B cell (primary cell): ENCODE measurements around the gene POU3F3. TPM values are rescaled to one million over a fixed set of nuclear protein-coding genes. Genes with fewer than 3 reads are reported as not detected.

Source experiments
- ATAC-seq: fragments of 200-7000 bp; cut with Tn5 transposase; one replicate; pipeline ENCODE4 v1.10.0; 2021; ENCODE audit warnings: low read depth, mild to moderate bottlenecking, moderate number of reproducible peaks, moderate library complexity
- CTCF ChIA-PET: fragments of 350-600 bp; sonication (Branson Sonifier 250); formaldehyde crosslinking; loops from one replicate; lab custom pipeline; 2021; ENCODE audit warnings: antibody characterized with exemption, inconsistent platforms; lab: Charles Lee
- POLR2A ChIA-PET: fragments of 350-600 bp; sonication (Branson Sonifier 250); formaldehyde crosslinking; loops from one replicate; lab custom pipeline; 2021; ENCODE audit warnings: antibody characterized with exemption; lab: Charles Lee
- DNase-seq: peaks from one replicate; pipeline ENCODE4 v3.0.0; 2013
- H2AFZ ChIP-seq: 2 replicates; pipeline ENCODE4 v1.6.1; 2012; ENCODE audit warnings: mild to moderate bottlenecking, low read depth, low read length; ENCODE audit not compliant: insufficient read depth, poor library complexity, severe bottlenecking
- H3K27ac ChIP-seq, 2 donors: 1 replicate in 1 of 2; 2 replicates in 1 of 2; pipeline ENCODE4 v1.5.1; 2012 to 2013; ENCODE audit warnings: low read length in 2 of 2, mild to moderate bottlenecking in 2 of 2, moderate library complexity in 1 of 2
- H3K27me3 ChIP-seq, 4 experiments: fragments of 200-600 bp in 1 of 4; sonication (generic) in 1 of 4; replicated peaks in 1 of 4; 1 replicate in 2 of 4; 2 replicates in 2 of 4; pipeline versions ENCODE4 v1.6.1 to v1.7.0; 2013 to 2016; ENCODE audit warnings: low read length in 3 of 4, mild to moderate bottlenecking in 2 of 4, mixed read lengths in 1 of 4, moderate library complexity in 1 of 4; ENCODE audit not compliant: insufficient read depth in 4 of 4, control insufficient read depth in 3 of 4; ENCODE audit errors: control extremely low read depth in 1 of 4
- H3K36me3 ChIP-seq, 2 experiments: replicated peaks in 1 of 2; 1 replicate in 1 of 2; 2 replicates in 1 of 2; pipeline versions ENCODE4 v1.6.1 to v1.7.1; 2013; ENCODE audit warnings: low read length in 1 of 2; ENCODE audit not compliant: insufficient read depth in 2 of 2, control insufficient read depth in 1 of 2; ENCODE audit errors: control extremely low read depth in 1 of 2, extremely low read depth in 1 of 2
- H3K4me1 ChIP-seq, 2 donors: fragments of 200-600 bp in 1 of 2; sonication (generic) in 1 of 2; 1 replicate in 1 of 2; 2 replicates in 1 of 2; pipeline versions ENCODE4 v1.5.1 to v1.6.1; 2013 to 2017; ENCODE audit warnings: low read length in 2 of 2; ENCODE audit not compliant: control insufficient read depth in 2 of 2, insufficient read depth in 2 of 2
- H3K4me2 ChIP-seq: replicated peaks from 2 replicates; pipeline ENCODE3; 2012; ENCODE audit warnings: mild to moderate bottlenecking, low read depth, low read length; ENCODE audit not compliant: poor library complexity, severe bottlenecking
- H3K4me3 ChIP-seq, 5 experiments: fragments of 200-600 bp in 1 of 5; sonication (generic) in 1 of 5; 1 replicate in 3 of 5; 2 replicates in 2 of 5; pipeline versions ENCODE4 v1.5.1 to v1.7.0; 2011 to 2016; ENCODE audit warnings: low read length in 4 of 5, mild to moderate bottlenecking in 4 of 5, low read depth in 2 of 5, control low read depth in 1 of 5, moderate library complexity in 1 of 5; ENCODE audit not compliant: insufficient read depth in 1 of 5; ENCODE audit errors: control extremely low read depth in 1 of 5, extremely low read depth in 1 of 5
- H3K79me2 ChIP-seq: fragments of 200-600 bp; sonication (generic); one replicate; pipeline ENCODE4 v1.6.0; 2016; ENCODE audit warnings: low read length; ENCODE audit not compliant: control insufficient read depth, insufficient read depth
- H3K9ac ChIP-seq: fragments of 200-600 bp; sonication (generic); 2 replicates; pipeline ENCODE4 v1.6.1; 2017; ENCODE audit warnings: mild to moderate bottlenecking, low read length, moderate library complexity
- H3K9me3 ChIP-seq, 3 donors: one replicate each; pipeline versions ENCODE4 v1.6.1 to v1.7.1; 2013; ENCODE audit warnings: low read length in 2 of 3; ENCODE audit not compliant: control insufficient read depth in 2 of 3, insufficient read depth in 1 of 3; ENCODE audit errors: control extremely low read depth in 1 of 3
- H4K20me1 ChIP-seq: 2 replicates; pipeline ENCODE4 v1.6.0; 2012; ENCODE audit warnings: mild to moderate bottlenecking, low read length; ENCODE audit not compliant: insufficient read depth, control insufficient read depth, poor library complexity, severe bottlenecking
- H3K27ac Mint-ChIP-seq: one replicate; pipeline ENCODE4 v1.8.0; 2021; ENCODE audit warnings: mixed read lengths
- H3K27me3 Mint-ChIP-seq: one replicate; pipeline ENCODE4 v1.8.0; 2021; ENCODE audit warnings: mixed read lengths
- H3K4me1 Mint-ChIP-seq: one replicate; pipeline ENCODE4 v1.8.0; 2021; ENCODE audit warnings: mixed read lengths
- H3K4me3 Mint-ChIP-seq: one replicate; pipeline ENCODE4 v1.8.0; 2021; ENCODE audit warnings: mixed read lengths
- H3K9me3 Mint-ChIP-seq: one replicate; pipeline ENCODE4 v1.8.0; 2022; ENCODE audit warnings: mixed read lengths; ENCODE audit not compliant: insufficient read depth
- EZH2 ChIP-seq: IDR thresholded peaks from 2 replicates; pipeline ENCODE4 v1.6.1; 2012; ENCODE audit warnings: borderline replicate concordance, low read depth, mild to moderate bottlenecking, moderate library complexity, low read length; ENCODE audit not compliant: insufficient read depth, poor library complexity, severe bottlenecking
- WGBS: methylation state at CpG from one replicate; pipeline ENCODE4 v1.1.5; 2013; ENCODE audit warnings: missing lambda C conversion rate; ENCODE audit not compliant: insufficient coverage; 5-methylcytosine and 5-hydroxymethylcytosine counted together
- intact Hi-C: fragments of 100-400 bp; cut with micrococcal nuclease; formaldehyde crosslinking; loops from one replicate; pipeline ENCODE4 v1.10.0; 2022
- polyA plus RNA-seq: library from polyadenylated mRNA; depleted of rRNA; stranded (reverse); fragments of >200 nt; gene quantifications from 2 replicates; pipeline ENCODE4 v1.2.3, GENCODE V29; 2012
- total RNA-seq, 2 donors: library from RNA; stranded (reverse); fragments of 120-200 nt in 1 of 2; gene quantifications; 1 replicate in 1 of 2; 2 replicates in 1 of 2; pipeline versions ENCODE4 v1.2.3 to v1.2.4, GENCODE V29; 2013 to 2022
- TF ChIP-seq, protein P1 (sequence below): fragments of 200-600 bp; IDR thresholded peaks from one replicate; pipeline ENCODE4 v1.8.0; 2022; ENCODE audit warnings: antibody characterized with exemption, mild to moderate bottlenecking

POU3F3 gene
- total and polyA plus RNA-seq, 2 donors (not counting 1 experiment from before 2014, with no cell fraction given): 0.03 to 0.12 TPM

DNA sequence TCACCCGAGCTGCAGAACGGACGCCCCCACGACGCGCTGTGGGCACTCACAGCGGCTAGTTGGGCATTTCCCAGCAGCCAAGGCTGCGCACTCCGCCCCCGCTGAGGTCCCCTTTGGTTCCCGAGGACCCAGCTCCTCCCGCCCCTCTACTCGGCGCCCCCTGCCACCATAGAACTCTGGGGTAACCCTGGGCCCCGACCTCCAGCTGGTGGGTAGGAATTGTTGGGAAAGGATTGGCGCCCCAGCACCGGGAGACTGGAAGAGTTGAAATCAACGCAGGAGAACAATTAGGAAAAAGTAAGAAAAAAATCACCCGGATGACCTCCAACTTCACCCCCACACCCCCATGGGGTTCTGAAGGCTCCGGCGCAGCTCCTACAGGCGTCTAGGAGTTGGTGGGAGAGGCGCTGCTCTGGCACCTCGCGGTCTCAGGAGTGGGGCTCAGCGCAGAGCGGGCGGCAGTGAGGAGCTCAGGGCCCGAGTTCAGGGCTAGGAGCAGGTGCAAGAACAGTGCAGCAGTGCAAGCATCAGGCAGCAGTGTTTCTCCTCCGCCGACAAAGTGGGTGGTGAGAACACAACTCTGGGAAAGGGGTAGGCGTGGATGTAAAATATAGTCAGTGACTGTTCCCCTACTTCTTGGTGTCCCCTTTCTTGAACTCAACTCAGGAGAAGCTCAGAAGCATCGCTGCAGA, 14.0 kb downstream of the POU3F3 start:
- DNase-seq (peak; percentile 12), ATAC-seq (no peak)
- peaks cover 0 to 96% (median 69%) of the 10 kb centered on the region in 4 experiments for H3K27me3 ChIP-seq
- H2AFZ ChIP-seq: no peak overlapping the region
- ChIA-PET POLR2A (no interaction called here), CTCF (interaction anchor here (1.9 to 2.9 kb wide), 2 partner anchors 18 to 21 kb away, joined by 6 to 12 read pairs; no protein-coding TSS in a partner anchor)
- H3K4me1 ChIP-seq: peaks cover 38 to 39% of the 10 kb centered on the region in 2 donors
- TF ChIP-seq EZH2: no peak
- TF ChIP-seq, protein P1, sequence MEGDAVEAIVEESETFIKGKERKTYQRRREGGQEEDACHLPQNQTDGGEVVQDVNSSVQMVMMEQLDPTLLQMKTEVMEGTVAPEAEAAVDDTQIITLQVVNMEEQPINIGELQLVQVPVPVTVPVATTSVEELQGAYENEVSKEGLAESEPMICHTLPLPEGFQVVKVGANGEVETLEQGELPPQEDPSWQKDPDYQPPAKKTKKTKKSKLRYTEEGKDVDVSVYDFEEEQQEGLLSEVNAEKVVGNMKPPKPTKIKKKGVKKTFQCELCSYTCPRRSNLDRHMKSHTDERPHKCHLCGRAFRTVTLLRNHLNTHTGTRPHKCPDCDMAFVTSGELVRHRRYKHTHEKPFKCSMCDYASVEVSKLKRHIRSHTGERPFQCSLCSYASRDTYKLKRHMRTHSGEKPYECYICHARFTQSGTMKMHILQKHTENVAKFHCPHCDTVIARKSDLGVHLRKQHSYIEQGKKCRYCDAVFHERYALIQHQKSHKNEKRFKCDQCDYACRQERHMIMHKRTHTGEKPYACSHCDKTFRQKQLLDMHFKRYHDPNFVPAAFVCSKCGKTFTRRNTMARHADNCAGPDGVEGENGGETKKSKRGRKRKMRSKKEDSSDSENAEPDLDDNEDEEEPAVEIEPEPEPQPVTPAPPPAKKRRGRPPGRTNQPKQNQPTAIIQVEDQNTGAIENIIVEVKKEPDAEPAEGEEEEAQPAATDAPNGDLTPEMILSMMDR: no peak
- H3K9me3 ChIP-seq: peaks cover 0 to 31% (median 6%) of the 10 kb centered on the region in 3 donors
- intact Hi-C loops: no loop called here
- no peaks in the 10 kb centered on the region for H3K36me3 ChIP-seq
- peaks cover 70% of the 10 kb centered on the region for H3K27me3 Mint-ChIP-seq
- no peak overlapping the region for H3K27ac ChIP-seq
- H3K9ac ChIP-seq: no peak overlapping the region
- no peaks in the 10 kb centered on the region for H4K20me1 ChIP-seq
- 13% methylated on average over 17 of the region's 33 CpGs for WGBS
- H3K4me3 Mint-ChIP-seq: no peak overlapping the region
- H3K79me2 ChIP-seq: no peaks in the 10 kb centered on the region
- peaks cover 22% of the 10 kb centered on the region for H3K4me1 Mint-ChIP-seq
- no peak overlapping the region for H3K27ac Mint-ChIP-seq
- H3K9me3 Mint-ChIP-seq: no peaks in the 10 kb centered on the region
- H3K4me3 ChIP-seq: no peak overlapping the region
- H3K4me2 ChIP-seq: no peak overlapping the region

DNA sequence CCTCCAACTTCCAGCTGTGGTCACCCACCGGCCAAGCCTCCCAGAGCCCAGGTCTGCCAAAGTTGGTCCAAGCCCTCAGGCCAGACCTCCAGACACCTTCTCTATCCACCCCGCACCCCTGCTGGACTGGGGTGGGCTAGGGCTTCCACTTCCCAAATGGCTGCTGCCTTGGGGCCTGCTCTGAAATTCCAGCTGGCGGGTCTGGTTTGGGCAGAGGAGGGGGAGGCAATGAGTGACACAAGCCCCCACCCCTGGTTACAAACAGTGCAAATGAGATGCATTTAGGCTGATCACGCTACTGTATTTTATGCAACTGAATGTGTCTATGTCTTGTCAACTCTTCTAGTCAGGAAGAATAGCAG, 14.6 kb downstream of the POU3F3 start:
- intact Hi-C loops: no loop called here
- Histone ChIP-seq H3K4me1 (peaks cover 34 to 36% of the 10 kb centered on the region in 2 donors), H3K9ac (no peak overlapping the region), H3K79me2 (no peaks in the 10 kb centered on the region), H3K36me3 (no peaks in the 10 kb centered on the region), H3K4me3 (no peak overlapping the region), H3K27ac (no peak overlapping the region), H2AFZ (no peak overlapping the region), H3K27me3 (peaks cover 0 to 92% (median 65%) of the 10 kb centered on the region in 4 experiments), H3K9me3 (peaks cover 0 to 26% (median 3%) of the 10 kb centered on the region in 3 donors), H3K4me2 (no peak overlapping the region), H4K20me1 (no peaks in the 10 kb centered on the region)
- peaks cover 25% of the 10 kb centered on the region for H3K4me1 Mint-ChIP-seq
- H3K9me3 Mint-ChIP-seq: no peaks in the 10 kb centered on the region
- ATAC-seq (no peak), DNase-seq (no peak)
- H3K27me3 Mint-ChIP-seq: peaks cover 66% of the 10 kb centered on the region
- 50% methylated on average over 1 of the region's 4 CpGs for WGBS
- ChIA-PET CTCF (interaction anchor here (1.9 to 2.5 kb wide), 2 partner anchors 19 to 22 kb away, joined by 5 to 6 read pairs; no protein-coding TSS in a partner anchor), POLR2A (no interaction called here)
- H3K27ac Mint-ChIP-seq: no peak overlapping the region
- no peak for TF ChIP-seq EZH2
- TF ChIP-seq, protein P1: no peak
- no peak overlapping the region for H3K4me3 Mint-ChIP-seq
